ENCODE results near the gene LUC7L3. TPM values are rescaled to one million over a fixed set of nuclear protein-coding genes. Genes with fewer than 3 reads are reported as not detected.
"Not testable (repeated sequence)": the region's sequence is repeated elsewhere in the genome, so short reads cannot be mapped to it uniquely, and the experiment has no call there.

The LUC7L3 gene
- total RNA-seq, 1 experiment from 2014 or later: 185 TPM

- no peaks in the 10 kb centered on the region for H3K27me3 ChIP-seq (replicated peaks; ENCODE audit: insufficient read depth, low read depth, low read length, poor library complexity)
- CTCF ChIA-PET: no interaction called here
- TF ChIP-seq EZH2 (IDR thresholded peaks at IDR 0.05; ENCODE audit: borderline replicate concordance, low read depth, low read length, poor library complexity, severe bottlenecking) (no peak), CTCF (conservative IDR thresholded peaks at IDR 0.05; ENCODE audit: low read depth, low read length) (no peak)
- intact Hi-C loops (cut with micrococcal nuclease; ENCODE audit: unreplicated experiment): no loop called here
- peaks cover 23% of the 10 kb centered on the region for H3K4me1 ChIP-seq (ENCODE audit: insufficient read depth, low read length, poor library complexity, severe bottlenecking)
- H3K4me3 ChIP-seq (ENCODE audit: low read depth, low read length, poor library complexity, severe bottlenecking): no peak overlapping the region
- H3K36me3 ChIP-seq (ENCODE audit: insufficient read depth, low read length, poor library complexity, severe bottlenecking): no peaks in the 10 kb centered on the region
- DNase-seq (ENCODE audit: low spot score): no peak
- POLR2A ChIA-PET (ENCODE audit: low non-redundant PET): no interaction called here
- no TSS peak for BruUV-seq (replicated peaks)
- H3K9me3 ChIP-seq (ENCODE audit: low read depth, low read length, poor library complexity, severe bottlenecking): no peaks in the 10 kb centered on the region
- H3K27ac ChIP-seq (ENCODE audit: low read depth, low read length, poor library complexity, severe bottlenecking): no peak overlapping the region
These were observed 80.8 kb downstream of the LUC7L3 start for GRCh38 chr17:50800196-50800700.

GRCh38 chr17:50802609-50803571, 83.5 kb downstream of the LUC7L3 start:
- Histone ChIP-seq H3K36me3 (ENCODE audit: insufficient read depth, low read length, poor library complexity, severe bottlenecking) (no peaks in the 10 kb centered on the region), H3K9me3 (ENCODE audit: low read depth, low read length, poor library complexity, severe bottlenecking) (no peaks in the 10 kb centered on the region), H3K27me3 (replicated peaks; ENCODE audit: insufficient read depth, low read depth, low read length, poor library complexity) (no peaks in the 10 kb centered on the region), H3K4me1 (ENCODE audit: insufficient read depth, low read length, poor library complexity, severe bottlenecking) (peaks cover 8% of the 10 kb centered on the region), H3K27ac (ENCODE audit: low read depth, low read length, poor library complexity, severe bottlenecking) (no peak overlapping the region), H3K4me3 (ENCODE audit: low read depth, low read length, poor library complexity, severe bottlenecking) (no peak overlapping the region)
- ChIA-PET CTCF (no interaction called here), POLR2A (ENCODE audit: low non-redundant PET) (no interaction called here)
- no TSS peak for BruUV-seq (replicated peaks)
- intact Hi-C loops (cut with micrococcal nuclease; ENCODE audit: unreplicated experiment): no loop called here
- DNase-seq (ENCODE audit: low spot score): no peak
- TF ChIP-seq EZH2 (IDR thresholded peaks at IDR 0.05; ENCODE audit: borderline replicate concordance, low read depth, low read length, poor library complexity, severe bottlenecking) (no peak), CTCF (conservative IDR thresholded peaks at IDR 0.05; ENCODE audit: low read depth, low read length) (no peak)

GRCh38 chr17:50803676-50804075, 84.3 kb downstream of the LUC7L3 start:
- no peaks in the 10 kb centered on the region for H3K36me3 ChIP-seq (ENCODE audit: insufficient read depth, low read length, poor library complexity, severe bottlenecking)
- no peaks in the 10 kb centered on the region for H3K27me3 ChIP-seq (replicated peaks; ENCODE audit: insufficient read depth, low read depth, low read length, poor library complexity)
- no TSS peak for BruUV-seq (replicated peaks)
- no peak for TF ChIP-seq CTCF (conservative IDR thresholded peaks at IDR 0.05; ENCODE audit: low read depth, low read length)
- no peak for TF ChIP-seq EZH2 (IDR thresholded peaks at IDR 0.05; ENCODE audit: borderline replicate concordance, low read depth, low read length, poor library complexity, severe bottlenecking)
- intact Hi-C loops (cut with micrococcal nuclease; ENCODE audit: unreplicated experiment): no loop called here
- ChIA-PET CTCF (no interaction called here), POLR2A (ENCODE audit: low non-redundant PET) (interaction anchor here (0.7 kb wide), 1 partner anchor 278 kb away, joined by 3 read pairs; no protein-coding TSS in a partner anchor)
- peaks cover 4% of the 10 kb centered on the region for H3K4me1 ChIP-seq (ENCODE audit: insufficient read depth, low read length, poor library complexity, severe bottlenecking)
- DNase-seq (ENCODE audit: low spot score): no peak
- H3K27ac ChIP-seq (ENCODE audit: low read depth, low read length, poor library complexity, severe bottlenecking): no peak overlapping the region
- H3K4me3 ChIP-seq (ENCODE audit: low read depth, low read length, poor library complexity, severe bottlenecking): no peak overlapping the region
- no peaks in the 10 kb centered on the region for H3K9me3 ChIP-seq (ENCODE audit: low read depth, low read length, poor library complexity, severe bottlenecking)

GRCh38 chr17:50804749-50805475, 85.5 kb downstream of the LUC7L3 start:
- H3K36me3 ChIP-seq (ENCODE audit: insufficient read depth, low read length, poor library complexity, severe bottlenecking); H3K9me3 ChIP-seq (ENCODE audit: low read depth, low read length, poor library complexity, severe bottlenecking); BruUV-seq (replicated peaks); DNase-seq (ENCODE audit: low spot score); H3K4me1 ChIP-seq (ENCODE audit: insufficient read depth, low read length, poor library complexity, severe bottlenecking); CTCF ChIA-PET; H3K4me3 ChIP-seq (ENCODE audit: low read depth, low read length, poor library complexity, severe bottlenecking); intact Hi-C loops (cut with micrococcal nuclease; ENCODE audit: unreplicated experiment); H3K27me3 ChIP-seq (replicated peaks; ENCODE audit: insufficient read depth, low read depth, low read length, poor library complexity); H3K27ac ChIP-seq (ENCODE audit: low read depth, low read length, poor library complexity, severe bottlenecking); POLR2A ChIA-PET (ENCODE audit: low non-redundant PET): not testable (repeated sequence)
